H1 (cell line): ENCODE results near the gene DIPK1A. TPM values are rescaled to one million over a fixed set of nuclear protein-coding genes. Genes with fewer than 3 reads are reported as not detected.

Source experiments
- CTCF ChIA-PET: fragments of 300-600 bp; sonication (Branson Sonifier 250); formaldehyde crosslinking; loops from one replicate; lab custom pipeline; 2021; ENCODE audit not compliant: partially characterized antibody; lab: Charles Lee
- POLR2A ChIA-PET: fragments of 300-600 bp; sonication (Branson Sonifier 250); formaldehyde crosslinking; loops from one replicate; lab custom pipeline; 2021; ENCODE audit warnings: inconsistent platforms; ENCODE audit not compliant: partially characterized antibody; lab: Charles Lee
- DNase-seq, 2 experiments: peaks; one replicate each; pipeline versions ENCODE4 v3.0.0 to v3.0.0-alpha.2; 2010 to 2022; ENCODE audit warnings: low spot score in 2 of 2, low read depth in 1 of 2, mixed read lengths in 1 of 2
- FAIRE-seq: peaks from 2 replicates; lab custom pipeline; 2011; peaks lifted over from hg19 to GRCh38; lab: Jason Lieb, UNC
- H2AFZ ChIP-seq: 2 replicates; pipeline ENCODE4 v1.8.1; 2012; ENCODE audit warnings: low read length, inconsistent platforms
- H2AK5ac ChIP-seq: 2 replicates; pipeline ENCODE4 v1.6.1; 2013; ENCODE audit warnings: low read depth, low read length
- H2BK120ac ChIP-seq: replicated peaks from 2 replicates; pipeline ENCODE3; 2013; ENCODE audit warnings: low read depth, low read length, inconsistent platforms
- H2BK12ac ChIP-seq: 2 replicates; pipeline ENCODE4 v1.6.1; 2013; ENCODE audit warnings: low read depth, low read length
- H2BK15ac ChIP-seq: 2 replicates; pipeline ENCODE4 v1.6.1; 2013; ENCODE audit warnings: low read length
- H2BK20ac ChIP-seq: 2 replicates; pipeline ENCODE4 v1.6.1; 2013; ENCODE audit warnings: low read length
- H2BK5ac ChIP-seq: 2 replicates; pipeline ENCODE4 v1.6.1; 2013; ENCODE audit warnings: low read depth, low read length
- H3K14ac ChIP-seq: 2 replicates; pipeline ENCODE4 v1.6.1; 2013; ENCODE audit warnings: inconsistent platforms; ENCODE audit not compliant: insufficient read length
- H3K18ac ChIP-seq: 2 replicates; pipeline ENCODE4 v1.6.1; 2013; ENCODE audit warnings: low read length; ENCODE audit errors: extremely low read depth
- H3K23ac ChIP-seq: 2 replicates; pipeline ENCODE4 v1.6.1; 2013; ENCODE audit warnings: inconsistent platforms; ENCODE audit not compliant: insufficient read length
- H3K23me2 ChIP-seq: 2 replicates; pipeline ENCODE4 v1.6.1; 2013; ENCODE audit warnings: low read depth, low read length
- H3K27ac ChIP-seq: 2 replicates; pipeline ENCODE4 v1.6.1; 2011; ENCODE audit warnings: low read depth, low read length, inconsistent platforms
- H3K27me3 ChIP-seq, 4 experiments: replicated peaks in 1 of 4; 1 replicate in 1 of 4; 2 replicates in 3 of 4; pipeline versions ENCODE4 v1.6.1 to v1.8.1; 2011 to 2013; ENCODE audit warnings: low read length in 3 of 4, mild to moderate bottlenecking in 3 of 4, inconsistent platforms in 2 of 4, mixed read lengths in 2 of 4, moderate library complexity in 1 of 4; ENCODE audit not compliant: control insufficient read depth in 3 of 4, insufficient read depth in 3 of 4; ENCODE audit errors: extremely low read depth in 1 of 4
- H3K36me3 ChIP-seq, 4 experiments: 2 replicates each; pipeline versions ENCODE4 v1.6.1 to v1.8.1; 2011 to 2013; ENCODE audit warnings: mild to moderate bottlenecking in 4 of 4, low read length in 3 of 4, moderate library complexity in 2 of 4, control low read depth in 1 of 4, inconsistent platforms in 1 of 4; ENCODE audit not compliant: insufficient read depth in 4 of 4, control insufficient read depth in 2 of 4
- H3K4ac ChIP-seq: replicated peaks from 2 replicates; pipeline ENCODE3; 2013; ENCODE audit warnings: low read length, low read depth, mixed read lengths, inconsistent platforms; ENCODE audit not compliant: insufficient read length
- H3K4me1 ChIP-seq, 4 experiments: replicated peaks in 1 of 4; 1 replicate in 1 of 4; 2 replicates in 3 of 4; pipeline versions ENCODE4 v1.6.1 to v1.8.1; 2011 to 2013; ENCODE audit warnings: low read length in 3 of 4, inconsistent platforms in 2 of 4, mixed read lengths in 1 of 4; ENCODE audit not compliant: insufficient read depth in 4 of 4, control insufficient read depth in 3 of 4
- H3K4me2 ChIP-seq, 2 experiments: 2 replicates each; pipeline versions ENCODE4 v1.6.1 to v1.8.1; 2011 to 2013; ENCODE audit warnings: low read depth in 2 of 2, low read length in 2 of 2, control low read depth in 1 of 2, inconsistent platforms in 1 of 2, mild to moderate bottlenecking in 1 of 2; ENCODE audit not compliant: insufficient read depth in 1 of 2
- H3K4me3 ChIP-seq, 4 experiments: fragments of 200-600, 300-600 bp in 1 of 4; sonication (generic), shearing (Covaris generic), sonication (Bioruptor Twin) in 1 of 4; 2 replicates each; pipeline versions ENCODE4 v1.5.1 to v1.8.1; 2011 to 2016; ENCODE audit warnings: low read length in 4 of 4, low read depth in 3 of 4, control low read depth in 2 of 4, inconsistent platforms in 2 of 4, mild to moderate bottlenecking in 2 of 4, mixed read lengths in 1 of 4, moderate library complexity in 1 of 4; ENCODE audit not compliant: insufficient read depth in 2 of 4; ENCODE audit errors: extremely low read depth in 1 of 4
- H3K56ac ChIP-seq: replicated peaks from 2 replicates; pipeline ENCODE3; 2013; ENCODE audit warnings: low read depth, mild to moderate bottlenecking, mixed read lengths, low read length, inconsistent platforms; ENCODE audit not compliant: insufficient read length
- H3K79me1 ChIP-seq: 2 replicates; pipeline ENCODE4 v1.6.1; 2013; ENCODE audit warnings: low read depth, low read length, control low read depth
- H3K79me2 ChIP-seq, 2 experiments: 2 replicates each; pipeline versions ENCODE4 v1.6.1 to v1.8.1; 2012 to 2013; ENCODE audit warnings: low read length in 2 of 2, mild to moderate bottlenecking in 2 of 2, inconsistent platforms in 1 of 2; ENCODE audit not compliant: insufficient read depth in 2 of 2, control insufficient read depth in 1 of 2
- H3K9ac ChIP-seq, 4 experiments: replicated peaks in 1 of 4; 1 replicate in 1 of 4; 2 replicates in 3 of 4; pipeline versions ENCODE4 v1.6.1 to v1.8.1; 2011 to 2013; ENCODE audit warnings: low read depth in 3 of 4, low read length in 3 of 4, control low read depth in 2 of 4, mild to moderate bottlenecking in 2 of 4, moderate library complexity in 2 of 4, inconsistent platforms in 1 of 4; ENCODE audit errors: extremely low read depth in 1 of 4
- H3K9me3 ChIP-seq, 2 experiments: 2 replicates each; pipeline versions ENCODE4 v1.6.1 to v1.8.1; 2012 to 2013; ENCODE audit warnings: mild to moderate bottlenecking in 2 of 2, moderate library complexity in 2 of 2, control low read depth in 1 of 2, inconsistent platforms in 1 of 2, low read depth in 1 of 2, low read length in 1 of 2, mixed read lengths in 1 of 2; ENCODE audit not compliant: insufficient read depth in 2 of 2
- H4K20me1 ChIP-seq, 2 experiments: replicated peaks in 1 of 2; 2 replicates each; pipeline versions ENCODE3 to v1.8.1; 2011 to 2013; ENCODE audit warnings: inconsistent platforms in 2 of 2, low read length in 2 of 2, mild to moderate bottlenecking in 1 of 2; ENCODE audit not compliant: insufficient read depth in 2 of 2, control insufficient read depth in 1 of 2
- H4K5ac ChIP-seq: 2 replicates; pipeline ENCODE4 v1.6.1; 2013; ENCODE audit warnings: low read length, low read depth, mixed read lengths, inconsistent platforms; ENCODE audit not compliant: insufficient read length
- H4K8ac ChIP-seq: 2 replicates; pipeline ENCODE4 v1.8.0; 2013; ENCODE audit warnings: mild to moderate bottlenecking, moderate library complexity, low read length, inconsistent platforms; ENCODE audit not compliant: insufficient read depth; ENCODE audit errors: extremely low read depth
- H4K91ac ChIP-seq: replicated peaks from 2 replicates; pipeline ENCODE3; 2013; ENCODE audit warnings: low read length, mixed read lengths, inconsistent platforms; ENCODE audit not compliant: insufficient read length
- BACH1 ChIP-seq: IDR thresholded peaks from 2 replicates; pipeline ENCODE4 v1.6.1; 2012; ENCODE audit warnings: low read length, improper control_type of control experiment
- BCL11A ChIP-seq, 2 experiments: IDR thresholded peaks; one replicate each; pipeline ENCODE4 v1.6.1; 2011; ENCODE audit warnings: low read depth in 2 of 2, low read length in 2 of 2, mild to moderate bottlenecking in 2 of 2
- CBX8 ChIP-seq: fragments of 300-800, 300-1000 bp; sonication (generic); IDR thresholded peaks from 2 replicates; pipeline ENCODE4 v1.7.1; 2016; ENCODE audit warnings: low read depth, low read length, borderline replicate concordance
- EP300 ChIP-seq, 2 experiments: IDR thresholded peaks; 1 replicate in 1 of 2; 2 replicates in 1 of 2; pipeline ENCODE4 v1.6.1; 2011 to 2012; ENCODE audit warnings: low read depth in 2 of 2, low read length in 2 of 2, mild to moderate bottlenecking in 2 of 2, borderline replicate concordance in 1 of 2, inconsistent platforms in 1 of 2, moderate library complexity in 1 of 2
- EZH2 ChIP-seq: fragments of 200-600 bp; sonication (generic); IDR thresholded peaks from 2 replicates; pipeline ENCODE4 v1.7.1; 2012; ENCODE audit warnings: low read depth, mild to moderate bottlenecking, moderate library complexity, low read length, inconsistent platforms; ENCODE audit not compliant: severe bottlenecking
- MAFK ChIP-seq: IDR thresholded peaks from 2 replicates; pipeline ENCODE4 v1.6.1; 2012; ENCODE audit warnings: low read depth, mild to moderate bottlenecking, improper control_type of control experiment, low read length
- NANOG ChIP-seq: IDR thresholded peaks from 2 replicates; pipeline ENCODE4 v1.6.1; 2011; ENCODE audit warnings: low read length, low read depth, mild to moderate bottlenecking, inconsistent platforms; ENCODE audit not compliant: insufficient read depth, poor library complexity, severe bottlenecking
- POLR2A ChIP-seq, 2 experiments: IDR thresholded peaks; 1 replicate in 1 of 2; 2 replicates in 1 of 2; pipeline ENCODE4 v1.6.1; 2011; ENCODE audit warnings: low read depth in 2 of 2, low read length in 2 of 2, mild to moderate bottlenecking in 2 of 2; ENCODE audit errors: control extremely low read depth in 1 of 2
- POU5F1 ChIP-seq: IDR thresholded peaks from 2 replicates; pipeline ENCODE4 v1.6.1; 2011; ENCODE audit warnings: low read depth, mild to moderate bottlenecking, low read length, moderate library complexity
- RNF2 ChIP-seq: fragments of 200-900, 300-1000 bp; sonication (generic); IDR thresholded peaks from 2 replicates; pipeline ENCODE4 v1.7.1; 2016; ENCODE audit warnings: borderline replicate concordance, low read depth, mild to moderate bottlenecking, antibody characterized with exemption, low read length; ENCODE audit not compliant: poor library complexity, severe bottlenecking; ENCODE audit errors: missing control alignments
- SIX5 ChIP-seq: IDR thresholded peaks from 2 replicates; pipeline ENCODE4 v1.6.1; 2011; ENCODE audit warnings: mild to moderate bottlenecking, low read depth, low read length
- TBP ChIP-seq: IDR thresholded peaks from 2 replicates; pipeline ENCODE4 v1.6.1; 2011; ENCODE audit warnings: low read depth, low read length, improper control_type of control experiment
- USF2 ChIP-seq: IDR thresholded peaks from 2 replicates; pipeline ENCODE4 v1.6.1; 2011; ENCODE audit warnings: low read length, improper control_type of control experiment
- ZNF274 ChIP-seq: IDR thresholded peaks from 2 replicates; pipeline ENCODE4 v1.7.0; 2012; ENCODE audit warnings: low read length, borderline replicate concordance; ENCODE audit errors: extremely low read depth
- polyA plus RNA-seq, 7 experiments: library from polyadenylated mRNA; depleted of rRNA in 3 of 7; stranded (reverse) in 5 of 7; unstranded in 2 of 7; fragments of >200 nt in 5 of 7; fragments of 200-250 nt in 2 of 7; gene quantifications; 1 replicate in 5 of 7; 2 replicates in 1 of 7; 4 replicates in 1 of 7; pipeline versions ENCODE4 v1.2.1 to v1.2.3, GENCODE V29; 2011 to 2013; ENCODE audit warnings: missing spikeins in 2 of 7, mixed read lengths in 2 of 7
- total RNA-seq: library from RNA; stranded (reverse); fragmentation: NEBNext Ultra II Directional; extraction: Animal tissue kit (Norgen Biotek cat#: 25700); gene quantifications from 2 replicates; pipeline ENCODE4 v1.2.1, GENCODE V29; 2021

The DIPK1A gene
- total and polyA plus RNA-seq, 2 of the 8 experiments (the other 6 are each of a cell fraction or from before 2014, with no cell fraction given) = 2.5 to 5.0 TPM

- Histone ChIP-seq H3K27me3 (peaks cover 0 to 7% (median 2%) of the 10 kb centered on the region in 4 experiments; a peak in 4 of 7 replicates), H3K18ac (no peak overlapping the region), H2AFZ (no peak overlapping the region), H3K56ac (no peak overlapping the region), H4K91ac (no peak overlapping the region), H3K4me2 (no peak overlapping the region), H3K4me1 (peaks cover 0 to 4% (median 1%) of the 10 kb centered on the region in 4 experiments; a peak in 4 of 7 replicates), H3K36me3 (no peaks in the 10 kb centered on the region), H2BK12ac (no peak overlapping the region), H3K14ac (no peak overlapping the region), H4K8ac (no peak overlapping the region), H2BK120ac (no peak overlapping the region), H2BK5ac (no peak overlapping the region), H3K23ac (no peak overlapping the region), H3K27ac (no peak overlapping the region), H4K20me1 (no peaks in the 10 kb centered on the region), H3K23me2 (peaks cover 11% of the 10 kb centered on the region), H4K5ac (no peak overlapping the region), H3K4me3 (no peak overlapping the region), H2AK5ac (no peak overlapping the region), H2BK15ac (no peak overlapping the region), H3K79me1 (no peaks in the 10 kb centered on the region), H3K4ac (no peak overlapping the region), H3K9ac (no peak overlapping the region), H3K79me2 (no peaks in the 10 kb centered on the region), H3K9me3 (no peaks in the 10 kb centered on the region), H2BK20ac (no peak overlapping the region)
- CTCF ChIA-PET = interaction anchor here (0.9 to 6.9 kb wide), 4 partner anchors 30 to 105 kb away, joined by 3 to 37 read pairs (median 4); no protein-coding TSS in a partner anchor
- DNase-seq = no peak
- no peak for FAIRE-seq
- POLR2A ChIA-PET = no interaction called here
- TF ChIP-seq BCL11A (IDR thresholded peaks at IDR 0.05; ENCODE audit: low read depth in 2 of 2, low read length in 2 of 2) (no peak), CBX8 (no peak), ZNF274 (no peak), TBP (no peak), POU5F1 (no peak), POLR2A (IDR thresholded peaks at IDR 0.05; ENCODE audit: control extremely low read depth in 1 of 2, low read depth in 2 of 2, low read length in 2 of 2) (no peak), NANOG (no peak), EZH2 (no peak), RNF2 (no peak), SIX5 (no peak), BACH1 (no peak), USF2 (no peak), EP300 (IDR thresholded peaks at IDR 0.05; ENCODE audit: borderline replicate concordance in 1 of 2, low read depth in 2 of 2, low read length in 2 of 2) (no peak), MAFK (no peak)
Observed at GRCh38 chr1:92964316-92964715, 3.1 kb upstream of the DIPK1A start.
